Measurements from ENCODE around the gene PRR3. TPM values are rescaled to one million over a fixed set of nuclear protein-coding genes. Genes with fewer than 3 reads are reported as not detected.
A peak's percentile ranks its signal among the peaks of the same experiment; 100 is the strongest.

The PRR3 gene
- total RNA-seq, 4 donors from 2014 or later = 3.8 to 10.6 (median 4.5) TPM

GRCh38 chr6:30568245-30568644, 11.2 kb downstream of the PRR3 start:
- no peak overlapping the region for H3K27ac ChIP-seq (replicated peaks in 1 of 4)
- peaks cover 22 to 34% (median 26%) of the 10 kb centered on the region in 4 donors for H3K4me1 ChIP-seq
- 47% methylated on average over 3 of the region's 3 CpGs for WGBS
- DNase-seq (ENCODE audit: extremely low spot score) = no peak
- intact Hi-C loops (cut with DNase I) = no loop called here
- peaks cover 0 to 6% (median 1%) of the 10 kb centered on the region in 4 donors for H3K36me3 ChIP-seq
- H3K4me3 ChIP-seq = no peak overlapping the region
- TF ChIP-seq POLR2A (IDR thresholded peaks at IDR 0.05; ENCODE audit: low read depth) = no peak
- no peaks in the 10 kb centered on the region for H3K27me3 ChIP-seq
- no peaks in the 10 kb centered on the region for H3K9me3 ChIP-seq

GRCh38 chr6:30570263-30570662, 13.2 kb downstream of the PRR3 start:
- intact Hi-C loops (cut with DNase I) = loop anchor here (2.0 kb wide), 1 partner anchor 13 kb away; the partner anchor contains the start of genes GNL1 and PRR3
- WGBS = 89% methylated on average over 1 of the region's 1 CpG
- TF ChIP-seq EP300 (IDR thresholded peaks at IDR 0.05) = no peak
- TF ChIP-seq POLR2AphosphoS5 (IDR thresholded peaks at IDR 0.05) = no peak
- no peak for TF ChIP-seq CTCF (IDR thresholded peaks at IDR 0.05)
- TF ChIP-seq POLR2A (IDR thresholded peaks at IDR 0.05; ENCODE audit: low read depth) = no peak
- Histone ChIP-seq H3K36me3 (peaks cover 0 to 4% (median 0%) of the 10 kb centered on the region in 4 donors), H3K4me1 (peaks cover 25 to 47% (median 40%) of the 10 kb centered on the region in 4 donors), H3K9me3 (no peaks in the 10 kb centered on the region), H3K27ac (replicated peaks in 1 of 4) (peak overlapping the region; percentile 88 to 92 (median 92)), H3K27me3 (no peaks in the 10 kb centered on the region), H3K4me3 (peak overlapping the region; percentile 76 to 85 (median 77))
- no peak for DNase-seq (ENCODE audit: extremely low spot score)

- DNase-seq (ENCODE audit: extremely low spot score) = no peak
- Histone ChIP-seq H3K27ac (replicated peaks in 1 of 4) (peak overlapping the region; percentile 88 to 92 (median 92)), H3K9me3 (no peaks in the 10 kb centered on the region), H3K36me3 (peaks cover 0 to 4% (median 2%) of the 10 kb centered on the region in 4 donors), H3K4me1 (peaks cover 25 to 51% (median 40%) of the 10 kb centered on the region in 4 donors), H3K27me3 (no peaks in the 10 kb centered on the region), H3K4me3 (peak overlapping the region; percentile 76 to 85 (median 77))
- intact Hi-C loops (cut with DNase I) = loop anchor here (2.0 kb wide), 1 partner anchor 14 kb away; the partner anchor contains the start of genes GNL1 and PRR3
- 2% methylated on average over 18 of the region's 18 CpGs for WGBS
- TF ChIP-seq POLR2A (IDR thresholded peaks at IDR 0.05; ENCODE audit: low read depth) = no peak
- no peak for TF ChIP-seq EP300 (IDR thresholded peaks at IDR 0.05)
- TF ChIP-seq CTCF (IDR thresholded peaks at IDR 0.05) = no peak
- no peak for TF ChIP-seq POLR2AphosphoS5 (IDR thresholded peaks at IDR 0.05)
These were observed 13.6 kb downstream of the PRR3 start for GRCh38 chr6:30570740-30571074.

- H3K27ac ChIP-seq (replicated peaks in 1 of 4) = peak within 1 kb of the TSS; percentile 88 to 92 (median 92)
- H3K36me3 ChIP-seq = peaks cover 0 to 7% (median 2%) of the 10 kb centered on the region in 4 donors
- peaks cover 25 to 53% (median 40%) of the 10 kb centered on the region in 4 donors for H3K4me1 ChIP-seq
- no peaks in the 10 kb centered on the region for H3K27me3 ChIP-seq
- whole genome bisulfite sequencing = under 1% methylated on average over 43 of the region's 59 CpGs
- H3K9me3 ChIP-seq = no peaks in the 10 kb centered on the region
- intact Hi-C loops (cut with DNase I) = loop anchor here (2.0 kb wide), 1 partner anchor 14 kb away; the partner anchor contains the start of genes GNL1 and PRR3
- DNase-seq (ENCODE audit: extremely low spot score) = peak; percentile 99
- TF ChIP-seq EP300 (IDR thresholded peaks at IDR 0.05) (no peak), POLR2AphosphoS5 (IDR thresholded peaks at IDR 0.05) (peak; percentile 91 to 96), POLR2A (IDR thresholded peaks at IDR 0.05; ENCODE audit: low read depth) (peak; percentile 39), CTCF (IDR thresholded peaks at IDR 0.05) (peak in 1 of 3 experiments; percentile 21)
- H3K4me3 ChIP-seq = peak within 1 kb of the TSS; percentile 76 to 85 (median 77)
These were observed 14.1 kb downstream of the PRR3 start, which contains the start of gene ABCF1 for GRCh38 chr6:30571075-30571761. TSS of gene ABCF1 (plus strand) at chr6:30571442. CDS start at chr6:30571488, 46 bp downstream.

DNA sequence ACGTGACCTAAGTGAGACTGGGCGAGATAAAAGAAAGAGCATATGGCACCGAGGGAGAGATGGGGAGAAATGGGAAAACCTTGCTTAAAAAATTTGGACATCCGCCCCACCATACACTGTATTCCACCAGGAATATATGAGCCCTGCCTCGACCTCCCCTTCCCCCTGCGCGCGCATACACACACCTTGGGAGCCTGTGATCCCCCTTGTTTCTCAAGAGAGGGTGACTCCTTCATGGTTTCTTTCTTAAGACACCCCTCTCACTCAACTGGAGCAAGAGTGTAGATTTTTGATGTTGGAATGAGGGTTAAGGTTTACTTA, 14.6 kb downstream of the PRR3 start:
- peak overlapping the region; percentile 88 to 92 (median 92) for H3K27ac ChIP-seq (replicated peaks in 1 of 4)
- no peaks in the 10 kb centered on the region for H3K27me3 ChIP-seq
- peak overlapping the region; percentile 76 to 85 (median 77) for H3K4me3 ChIP-seq
- intact Hi-C loops (cut with DNase I) = loop anchor here (2.0 kb wide), 1 partner anchor 15 kb away; the partner anchor contains the start of genes GNL1 and PRR3
- peaks cover 25 to 53% (median 40%) of the 10 kb centered on the region in 4 donors for H3K4me1 ChIP-seq
- TF ChIP-seq EP300 (IDR thresholded peaks at IDR 0.05) (no peak), POLR2AphosphoS5 (IDR thresholded peaks at IDR 0.05) (no peak), POLR2A (IDR thresholded peaks at IDR 0.05; ENCODE audit: low read depth) (no peak), CTCF (IDR thresholded peaks at IDR 0.05) (no peak)
- peaks cover 0 to 12% (median 7%) of the 10 kb centered on the region in 4 donors for H3K36me3 ChIP-seq
- no peaks in the 10 kb centered on the region for H3K9me3 ChIP-seq
- no peak for DNase-seq (ENCODE audit: extremely low spot score)
- 0% methylated on average over 8 of the region's 8 CpGs for WGBS

Measured in esophagus muscularis mucosa (tissue), 4 donors.